ENCODE measurements around the gene ERAL1. TPM values are rescaled to one million over a fixed set of nuclear protein-coding genes. Genes with fewer than 3 reads are reported as not detected.

Gene ERAL1
- total and polyA plus RNA-seq, 2 of the 8 experiments (the other 6 are each of a cell fraction or from before 2014, with no cell fraction given) = 67.8 to 122 TPM

DNA sequence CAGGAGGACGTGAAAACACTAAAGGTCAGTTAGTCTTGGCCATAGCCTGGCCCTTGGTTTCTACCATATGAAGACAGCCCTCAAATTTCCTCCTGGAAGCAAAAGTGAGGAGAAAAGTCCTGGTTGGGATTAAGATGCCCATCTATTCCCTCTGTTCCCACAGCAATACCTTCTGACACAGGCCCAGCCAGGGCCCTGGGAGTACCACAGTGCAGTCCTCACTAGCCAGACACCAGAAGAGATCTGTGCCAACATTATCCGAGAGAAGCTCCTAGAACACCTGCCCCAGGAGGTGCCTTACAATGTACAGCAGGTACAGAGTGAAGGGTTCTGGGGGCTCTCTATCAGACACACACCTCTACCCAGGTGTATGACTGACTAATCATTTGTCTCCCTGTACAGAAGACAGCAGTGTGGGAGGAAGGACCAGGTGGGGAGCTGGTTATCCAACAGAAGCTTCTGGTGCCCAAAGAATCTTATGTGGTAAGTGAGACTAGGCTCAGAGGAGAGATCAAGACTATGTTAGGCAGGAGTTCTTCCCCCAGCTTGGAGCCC lies 4.1 kb downstream of the ERAL1 start (continued):
- TF ChIP-seq, protein P1, sequence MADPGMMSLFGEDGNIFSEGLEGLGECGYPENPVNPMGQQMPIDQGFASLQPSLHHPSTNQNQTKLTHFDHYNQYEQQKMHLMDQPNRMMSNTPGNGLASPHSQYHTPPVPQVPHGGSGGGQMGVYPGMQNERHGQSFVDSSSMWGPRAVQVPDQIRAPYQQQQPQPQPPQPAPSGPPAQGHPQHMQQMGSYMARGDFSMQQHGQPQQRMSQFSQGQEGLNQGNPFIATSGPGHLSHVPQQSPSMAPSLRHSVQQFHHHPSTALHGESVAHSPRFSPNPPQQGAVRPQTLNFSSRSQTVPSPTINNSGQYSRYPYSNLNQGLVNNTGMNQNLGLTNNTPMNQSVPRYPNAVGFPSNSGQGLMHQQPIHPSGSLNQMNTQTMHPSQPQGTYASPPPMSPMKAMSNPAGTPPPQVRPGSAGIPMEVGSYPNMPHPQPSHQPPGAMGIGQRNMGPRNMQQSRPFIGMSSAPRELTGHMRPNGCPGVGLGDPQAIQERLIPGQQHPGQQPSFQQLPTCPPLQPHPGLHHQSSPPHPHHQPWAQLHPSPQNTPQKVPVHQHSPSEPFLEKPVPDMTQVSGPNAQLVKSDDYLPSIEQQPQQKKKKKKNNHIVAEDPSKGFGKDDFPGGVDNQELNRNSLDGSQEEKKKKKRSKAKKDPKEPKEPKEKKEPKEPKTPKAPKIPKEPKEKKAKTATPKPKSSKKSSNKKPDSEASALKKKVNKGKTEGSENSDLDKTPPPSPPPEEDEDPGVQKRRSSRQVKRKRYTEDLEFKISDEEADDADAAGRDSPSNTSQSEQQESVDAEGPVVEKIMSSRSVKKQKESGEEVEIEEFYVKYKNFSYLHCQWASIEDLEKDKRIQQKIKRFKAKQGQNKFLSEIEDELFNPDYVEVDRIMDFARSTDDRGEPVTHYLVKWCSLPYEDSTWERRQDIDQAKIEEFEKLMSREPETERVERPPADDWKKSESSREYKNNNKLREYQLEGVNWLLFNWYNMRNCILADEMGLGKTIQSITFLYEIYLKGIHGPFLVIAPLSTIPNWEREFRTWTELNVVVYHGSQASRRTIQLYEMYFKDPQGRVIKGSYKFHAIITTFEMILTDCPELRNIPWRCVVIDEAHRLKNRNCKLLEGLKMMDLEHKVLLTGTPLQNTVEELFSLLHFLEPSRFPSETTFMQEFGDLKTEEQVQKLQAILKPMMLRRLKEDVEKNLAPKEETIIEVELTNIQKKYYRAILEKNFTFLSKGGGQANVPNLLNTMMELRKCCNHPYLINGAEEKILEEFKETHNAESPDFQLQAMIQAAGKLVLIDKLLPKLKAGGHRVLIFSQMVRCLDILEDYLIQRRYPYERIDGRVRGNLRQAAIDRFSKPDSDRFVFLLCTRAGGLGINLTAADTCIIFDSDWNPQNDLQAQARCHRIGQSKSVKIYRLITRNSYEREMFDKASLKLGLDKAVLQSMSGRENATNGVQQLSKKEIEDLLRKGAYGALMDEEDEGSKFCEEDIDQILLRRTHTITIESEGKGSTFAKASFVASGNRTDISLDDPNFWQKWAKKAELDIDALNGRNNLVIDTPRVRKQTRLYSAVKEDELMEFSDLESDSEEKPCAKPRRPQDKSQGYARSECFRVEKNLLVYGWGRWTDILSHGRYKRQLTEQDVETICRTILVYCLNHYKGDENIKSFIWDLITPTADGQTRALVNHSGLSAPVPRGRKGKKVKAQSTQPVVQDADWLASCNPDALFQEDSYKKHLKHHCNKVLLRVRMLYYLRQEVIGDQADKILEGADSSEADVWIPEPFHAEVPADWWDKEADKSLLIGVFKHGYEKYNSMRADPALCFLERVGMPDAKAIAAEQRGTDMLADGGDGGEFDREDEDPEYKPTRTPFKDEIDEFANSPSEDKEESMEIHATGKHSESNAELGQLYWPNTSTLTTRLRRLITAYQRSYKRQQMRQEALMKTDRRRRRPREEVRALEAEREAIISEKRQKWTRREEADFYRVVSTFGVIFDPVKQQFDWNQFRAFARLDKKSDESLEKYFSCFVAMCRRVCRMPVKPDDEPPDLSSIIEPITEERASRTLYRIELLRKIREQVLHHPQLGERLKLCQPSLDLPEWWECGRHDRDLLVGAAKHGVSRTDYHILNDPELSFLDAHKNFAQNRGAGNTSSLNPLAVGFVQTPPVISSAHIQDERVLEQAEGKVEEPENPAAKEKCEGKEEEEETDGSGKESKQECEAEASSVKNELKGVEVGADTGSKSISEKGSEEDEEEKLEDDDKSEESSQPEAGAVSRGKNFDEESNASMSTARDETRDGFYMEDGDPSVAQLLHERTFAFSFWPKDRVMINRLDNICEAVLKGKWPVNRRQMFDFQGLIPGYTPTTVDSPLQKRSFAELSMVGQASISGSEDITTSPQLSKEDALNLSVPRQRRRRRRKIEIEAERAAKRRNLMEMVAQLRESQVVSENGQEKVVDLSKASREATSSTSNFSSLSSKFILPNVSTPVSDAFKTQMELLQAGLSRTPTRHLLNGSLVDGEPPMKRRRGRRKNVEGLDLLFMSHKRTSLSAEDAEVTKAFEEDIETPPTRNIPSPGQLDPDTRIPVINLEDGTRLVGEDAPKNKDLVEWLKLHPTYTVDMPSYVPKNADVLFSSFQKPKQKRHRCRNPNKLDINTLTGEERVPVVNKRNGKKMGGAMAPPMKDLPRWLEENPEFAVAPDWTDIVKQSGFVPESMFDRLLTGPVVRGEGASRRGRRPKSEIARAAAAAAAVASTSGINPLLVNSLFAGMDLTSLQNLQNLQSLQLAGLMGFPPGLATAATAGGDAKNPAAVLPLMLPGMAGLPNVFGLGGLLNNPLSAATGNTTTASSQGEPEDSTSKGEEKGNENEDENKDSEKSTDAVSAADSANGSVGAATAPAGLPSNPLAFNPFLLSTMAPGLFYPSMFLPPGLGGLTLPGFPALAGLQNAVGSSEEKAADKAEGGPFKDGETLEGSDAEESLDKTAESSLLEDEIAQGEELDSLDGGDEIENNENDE (IDR thresholded peaks at IDR 0.05; ENCODE audit: insufficient replicate concordance, low read length) = no peak
- TF ChIP-seq TCF12 (IDR thresholded peaks at IDR 0.05; ENCODE audit: low read depth, low read length) (no peak), RAD21 (IDR thresholded peaks at IDR 0.05 in 1 of 2, conservative IDR thresholded peaks at IDR 0.05 in 1 of 2; ENCODE audit: low read depth in 2 of 2, low read length in 2 of 2) (no peak)

All from H1 (cell line).